Fibroblast of lung (primary cell): Measurements from ENCODE around the gene ZNF391. TPM values are rescaled to one million over a fixed set of nuclear protein-coding genes. Genes with fewer than 3 reads are reported as not detected.
A peak's percentile ranks its signal among the peaks of the same experiment; 100 is the strongest.

Experiments
- DNase-seq, 2 donors: peaks; one replicate each; pipeline versions ENCODE4 v3.0.0 to v3.0.0-alpha.2; 2010; ENCODE audit warnings: low read depth in 2 of 2
- H2AFZ ChIP-seq: 2 replicates; pipeline ENCODE4 v1.5.1; 2012; ENCODE audit warnings: low read length, control low read depth, inconsistent platforms
- H3K27ac ChIP-seq: 2 replicates; pipeline ENCODE4 v1.5.1; 2011; ENCODE audit warnings: low read length, control low read depth; ENCODE audit not compliant: insufficient read depth
- H3K27me3 ChIP-seq: 2 replicates; pipeline ENCODE4 v1.5.1; 2011; ENCODE audit warnings: mild to moderate bottlenecking, low read length; ENCODE audit not compliant: control insufficient read depth, insufficient read depth
- H3K36me3 ChIP-seq: 2 replicates; pipeline ENCODE4 v1.5.1; 2011; ENCODE audit warnings: low read length; ENCODE audit not compliant: control insufficient read depth, insufficient read depth
- H3K4me1 ChIP-seq: 2 replicates; pipeline ENCODE4 v1.5.1; 2011; ENCODE audit warnings: low read length; ENCODE audit not compliant: control insufficient read depth, insufficient read depth; ENCODE audit errors: extremely low read depth
- H3K4me2 ChIP-seq: 2 replicates; pipeline ENCODE4 v1.5.1; 2011; ENCODE audit warnings: low read length, control low read depth; ENCODE audit not compliant: insufficient read depth; ENCODE audit errors: extremely low read depth
- H3K4me3 ChIP-seq, 4 experiments: fragments of 200-600 bp in 1 of 4; sonication (generic) in 1 of 4; replicated peaks in 1 of 4; 2 replicates each; pipeline ENCODE4 v1.5.1; 2011 to 2016; ENCODE audit warnings: low read length in 4 of 4, low read depth in 3 of 4, mild to moderate bottlenecking in 3 of 4, control low read depth in 2 of 4, inconsistent platforms in 1 of 4, mixed read lengths in 1 of 4; ENCODE audit not compliant: insufficient read depth in 1 of 4; ENCODE audit errors: control extremely low read depth in 1 of 4
- H3K79me2 ChIP-seq: 2 replicates; pipeline ENCODE4 v1.5.1; 2012; ENCODE audit warnings: mild to moderate bottlenecking, low read length, inconsistent platforms; ENCODE audit not compliant: control insufficient read depth, insufficient read depth
- H3K9ac ChIP-seq: 2 replicates; pipeline ENCODE4 v1.5.1; 2011; ENCODE audit warnings: mild to moderate bottlenecking, low read length, control low read depth; ENCODE audit not compliant: insufficient read depth
- H3K9me3 ChIP-seq: 2 replicates; pipeline ENCODE4 v1.5.1; 2012; ENCODE audit warnings: low read depth, low read length; ENCODE audit not compliant: control insufficient read depth, insufficient read depth
- H4K20me1 ChIP-seq: 2 replicates; pipeline ENCODE4 v1.5.1; 2011; ENCODE audit warnings: low read length; ENCODE audit not compliant: control insufficient read depth, insufficient read depth; ENCODE audit errors: extremely low read depth
- CTCF ChIP-seq, 2 donors: IDR thresholded peaks in 1 of 2; conservative IDR thresholded peaks in 1 of 2; 1 replicate in 1 of 2; 2 replicates in 1 of 2; pipeline ENCODE4 v1.5.1; 2011 to 2012; ENCODE audit warnings: low read length in 2 of 2, control low read depth in 1 of 2, inconsistent platforms in 1 of 2, low read depth in 1 of 2, mild to moderate bottlenecking in 1 of 2
- EZH2 ChIP-seq: IDR thresholded peaks from 2 replicates; pipeline ENCODE4 v1.5.1; 2012; ENCODE audit warnings: low read length, control low read depth, mild to moderate bottlenecking; ENCODE audit errors: missing control alignments
- polyA minus RNA-seq: library from RNA; depleted of rRNA, polyadenylated mRNA; stranded (reverse); fragments of >200 nt; gene quantifications from 2 replicates; pipeline ENCODE4 v1.2.3, GENCODE V29; 2011; ENCODE audit warnings: low replicate concordance
- polyA plus RNA-seq, 2 donors: library from polyadenylated mRNA; depleted of rRNA in 1 of 2; stranded (reverse) in 1 of 2; unstranded in 1 of 2; fragments of >200 nt; gene quantifications; 2 replicates each; pipeline ENCODE4 v1.2.1, GENCODE V29; 2011 to 2012; ENCODE audit warnings: missing spikeins in 1 of 2
- total RNA-seq: library from RNA; depleted of rRNA; stranded (reverse); fragments of >200 nt; gene quantifications from 2 replicates; pipeline ENCODE4 v1.2.1, GENCODE V29; 2014

Gene ZNF391
- 1.3 and 2.8 TPM in 2 replicates for total RNA-seq
- polyA plus RNA-seq = 0.66 and 0.92 TPM in 2 replicates
- polyA plus RNA-seq (2012) = 0.23 and 0.39 TPM in 2 replicates
- polyA minus RNA-seq = 0.20 and 0.52 TPM in 2 replicates

- TF ChIP-seq CTCF (conservative IDR thresholded peaks at IDR 0.05 in 1 of 2, IDR thresholded peaks at IDR 0.05 in 1 of 2; ENCODE audit: low read depth in 1 of 2, low read length in 2 of 2) (no peak), EZH2 (no peak)
- Histone ChIP-seq H2AFZ (peak within 1 kb of the TSS; percentile 99), H3K4me2 (peak within 1 kb of the TSS; percentile 90), H3K4me3 (peak within 1 kb of the TSS; percentile 69 to 83 (median 78)), H3K9ac (peak within 1 kb of the TSS; percentile 48), H3K9me3 (no peaks in the 10 kb centered on the region), H3K4me1 (no peaks in the 10 kb centered on the region), H3K27me3 (no peaks in the 10 kb centered on the region), H4K20me1 (no peaks in the 10 kb centered on the region), H3K27ac (peak within 1 kb of the TSS; percentile 13), H3K79me2 (no peaks in the 10 kb centered on the region), H3K36me3 (no peaks in the 10 kb centered on the region)
- DNase-seq = peak; percentile 88 to 92
These were observed at the start of gene ZNF391 for GRCh38 chr6:27388293-27389197. ZNF391 (plus strand) TSS chr6:27388759; CDS start chr6:27400371, 11,612 bp downstream.

- Histone ChIP-seq H3K9ac (no peak overlapping the region), H3K27ac (no peak overlapping the region), H3K4me3 (no peak overlapping the region), H2AFZ (no peak overlapping the region), H3K4me2 (no peak overlapping the region), H3K27me3 (no peaks in the 10 kb centered on the region), H3K4me1 (no peaks in the 10 kb centered on the region), H4K20me1 (no peaks in the 10 kb centered on the region), H3K36me3 (no peaks in the 10 kb centered on the region), H3K79me2 (no peaks in the 10 kb centered on the region), H3K9me3 (no peaks in the 10 kb centered on the region)
- TF ChIP-seq CTCF (conservative IDR thresholded peaks at IDR 0.05 in 1 of 2, IDR thresholded peaks at IDR 0.05 in 1 of 2; ENCODE audit: low read depth in 1 of 2, low read length in 2 of 2) (no peak), EZH2 (no peak)
- DNase-seq = no peak
These were observed 35.7 kb upstream of the ZNF391 start for GRCh38 chr6:27352850-27353249.

- Histone ChIP-seq H3K27ac (no peak overlapping the region), H3K9ac (no peak overlapping the region), H3K4me2 (no peak overlapping the region), H3K4me3 (no peak overlapping the region), H2AFZ (no peak overlapping the region), H4K20me1 (no peaks in the 10 kb centered on the region), H3K27me3 (no peaks in the 10 kb centered on the region), H3K4me1 (no peaks in the 10 kb centered on the region), H3K79me2 (no peaks in the 10 kb centered on the region), H3K9me3 (no peaks in the 10 kb centered on the region), H3K36me3 (no peaks in the 10 kb centered on the region)
- TF ChIP-seq CTCF (conservative IDR thresholded peaks at IDR 0.05 in 1 of 2, IDR thresholded peaks at IDR 0.05 in 1 of 2; ENCODE audit: low read depth in 1 of 2, low read length in 2 of 2) = no peak
- DNase-seq = no peak
These were observed 29.8 kb upstream of the ZNF391 start for GRCh38 chr6:27358786-27359185.
